D721Med (cell line): ENCODE data around the gene MCTP1.
"Not testable (repeated sequence)": the region's sequence is repeated elsewhere in the genome, so short reads cannot be mapped to it uniquely, and the experiment has no call there.

Experiments used
- DNase-seq: peaks from one replicate; pipeline ENCODE4 v3.0.0; 2011; ENCODE audit warnings: low spot score; ENCODE audit not compliant: insufficient read length
- FAIRE-seq: peaks from 2 replicates; lab custom pipeline; 2011; peaks lifted over from hg19 to GRCh38; lab: Jason Lieb, UNC
- CTCF ChIP-seq: IDR thresholded peaks from 2 replicates; pipeline ENCODE4 v1.5.1; 2012; ENCODE audit warnings: mild to moderate bottlenecking, control low read depth; ENCODE audit not compliant: insufficient read depth; ENCODE audit errors: missing control alignments

The MCTP1 gene

GRCh38 chr5:95152535-95152934 lies 132.4 kb downstream of the MCTP1 start:
- no peak for DNase-seq
- no peak for TF ChIP-seq CTCF
- FAIRE-seq, result no peak

GRCh38 chr5:95152131-95152530 lies 132.8 kb downstream of the MCTP1 start:
- no peak for DNase-seq
- no peak for TF ChIP-seq CTCF
- no peak for FAIRE-seq

- FAIRE-seq (no peak), DNase-seq (no peak)
- TF ChIP-seq CTCF, result no peak
Observed at GRCh38 chr5:95151694-95152093, 133.2 kb downstream of the MCTP1 start.

- DNase-seq (no peak), FAIRE-seq (no peak)
- no peak for TF ChIP-seq CTCF
Observed at GRCh38 chr5:95149387-95149786, 135.5 kb downstream of the MCTP1 start.

- TF ChIP-seq CTCF, result no peak
- DNase-seq, result no peak
- FAIRE-seq, result no peak
Observed at GRCh38 chr5:95148453-95148852, 136.4 kb downstream of the MCTP1 start.

GRCh38 chr5:95143858-95144257 lies 141.0 kb downstream of the MCTP1 start:
- not testable (repeated sequence) for FAIRE-seq, DNase-seq

- no peak for DNase-seq
- no peak for FAIRE-seq
- TF ChIP-seq CTCF, result no peak
Observed at GRCh38 chr5:95142145-95142544, 142.7 kb downstream of the MCTP1 start.

- TF ChIP-seq CTCF, result no peak
- DNase-seq, result no peak
- peak; percentile 53 for FAIRE-seq
Observed at GRCh38 chr5:95141141-95141540, 143.8 kb downstream of the MCTP1 start.
